Measurements from ENCODE around the gene DNAH14.
"Not testable (repeated sequence)": the region's sequence is repeated elsewhere in the genome, so short reads cannot be mapped to it uniquely, and the experiment has no call there.

The DNAH14 gene

GRCh38 chr1:225368036-225368552 is 438.6 kb downstream of the DNAH14 start:
- FAIRE-seq (no peak), DNase-seq (ENCODE audit: insufficient read length, low spot score) (no peak)
- TF ChIP-seq POU2F2 (IDR thresholded peaks at IDR 0.05; ENCODE audit: low read depth, low read length): no peak
- TF ChIP-seq TAF1 (IDR thresholded peaks at IDR 0.05; ENCODE audit: low read depth, low read length): no peak
- TF ChIP-seq POLR2A (IDR thresholded peaks at IDR 0.05; ENCODE audit: low read depth, low read length): no peak
- TF ChIP-seq PAX5 (IDR thresholded peaks at IDR 0.05; ENCODE audit: insufficient read depth, low read length, severe bottlenecking): no peak
- TF ChIP-seq POLR2AphosphoS5 (IDR thresholded peaks at IDR 0.05; ENCODE audit: low read depth, low read length): no peak
- no peak for TF ChIP-seq SPI1 (IDR thresholded peaks at IDR 0.05; ENCODE audit: low read depth, low read length)

DNA sequence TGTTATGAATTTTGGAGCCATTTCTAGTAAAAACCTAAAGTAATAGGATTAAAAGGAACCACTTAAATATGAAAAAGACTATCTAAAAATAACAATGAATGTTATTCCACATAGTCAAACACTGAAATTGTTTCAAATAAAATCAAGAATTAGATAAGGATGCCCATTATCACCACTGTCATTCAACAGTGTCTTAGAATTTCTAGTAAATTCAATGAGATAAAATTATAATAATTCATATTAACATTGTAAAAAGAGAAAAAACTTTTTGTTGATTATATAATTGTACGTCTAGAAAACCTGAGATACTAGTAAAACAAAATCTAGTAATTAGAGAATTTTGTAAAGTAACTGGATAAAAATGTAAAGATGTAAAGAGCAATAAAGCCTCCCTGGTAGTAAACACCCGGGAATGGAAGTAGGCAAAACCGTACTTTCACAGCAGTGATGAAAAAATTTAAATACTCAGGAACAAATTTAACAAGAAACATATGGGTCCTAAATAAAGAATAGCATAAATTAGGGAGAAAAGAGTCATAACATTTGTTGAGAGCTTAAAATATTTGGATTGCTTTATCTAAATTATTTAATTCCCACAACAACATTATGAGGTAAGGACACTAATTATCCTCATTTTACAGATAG is 442.0 kb downstream of the DNAH14 start:
- TF ChIP-seq POU2F2 (IDR thresholded peaks at IDR 0.05; ENCODE audit: low read depth, low read length): no peak
- no peak for TF ChIP-seq PAX5 (IDR thresholded peaks at IDR 0.05; ENCODE audit: insufficient read depth, low read length, severe bottlenecking)
- DNase-seq (ENCODE audit: insufficient read length, low spot score): no peak
- no peak for FAIRE-seq

GRCh38 chr1:225373155-225373554 is 443.7 kb downstream of the DNAH14 start:
- no peak for TF ChIP-seq TAF1 (IDR thresholded peaks at IDR 0.05; ENCODE audit: low read depth, low read length)
- TF ChIP-seq SPI1 (IDR thresholded peaks at IDR 0.05; ENCODE audit: low read depth, low read length): no peak
- TF ChIP-seq POLR2AphosphoS5 (IDR thresholded peaks at IDR 0.05; ENCODE audit: low read depth, low read length): no peak
- TF ChIP-seq POU2F2 (IDR thresholded peaks at IDR 0.05; ENCODE audit: low read depth, low read length): no peak
- no peak for DNase-seq (ENCODE audit: insufficient read length, low spot score)
- no peak for FAIRE-seq

GRCh38 chr1:225374996-225375395 is 445.5 kb downstream of the DNAH14 start:
- no peak for DNase-seq (ENCODE audit: insufficient read length, low spot score)
- TF ChIP-seq TAF1 (IDR thresholded peaks at IDR 0.05; ENCODE audit: low read depth, low read length) (no peak), POLR2A (IDR thresholded peaks at IDR 0.05; ENCODE audit: low read depth, low read length) (no peak), PAX5 (IDR thresholded peaks at IDR 0.05; ENCODE audit: insufficient read depth, low read length, severe bottlenecking) (no peak), POU2F2 (IDR thresholded peaks at IDR 0.05; ENCODE audit: low read depth, low read length) (no peak), SPI1 (IDR thresholded peaks at IDR 0.05; ENCODE audit: low read depth, low read length) (no peak), POLR2AphosphoS5 (IDR thresholded peaks at IDR 0.05; ENCODE audit: low read depth, low read length) (no peak)
- FAIRE-seq: no peak

GRCh38 chr1:225378880-225379279 is 449.4 kb downstream of the DNAH14 start:
- DNase-seq (ENCODE audit: insufficient read length, low spot score): no peak
- FAIRE-seq: no peak
- TF ChIP-seq PAX5 (IDR thresholded peaks at IDR 0.05; ENCODE audit: insufficient read depth, low read length, severe bottlenecking) (no peak), SPI1 (IDR thresholded peaks at IDR 0.05; ENCODE audit: low read depth, low read length) (no peak), POU2F2 (IDR thresholded peaks at IDR 0.05; ENCODE audit: low read depth, low read length) (no peak), TAF1 (IDR thresholded peaks at IDR 0.05; ENCODE audit: low read depth, low read length) (no peak), POLR2A (IDR thresholded peaks at IDR 0.05; ENCODE audit: low read depth, low read length) (no peak), POLR2AphosphoS5 (IDR thresholded peaks at IDR 0.05; ENCODE audit: low read depth, low read length) (no peak)

DNA sequence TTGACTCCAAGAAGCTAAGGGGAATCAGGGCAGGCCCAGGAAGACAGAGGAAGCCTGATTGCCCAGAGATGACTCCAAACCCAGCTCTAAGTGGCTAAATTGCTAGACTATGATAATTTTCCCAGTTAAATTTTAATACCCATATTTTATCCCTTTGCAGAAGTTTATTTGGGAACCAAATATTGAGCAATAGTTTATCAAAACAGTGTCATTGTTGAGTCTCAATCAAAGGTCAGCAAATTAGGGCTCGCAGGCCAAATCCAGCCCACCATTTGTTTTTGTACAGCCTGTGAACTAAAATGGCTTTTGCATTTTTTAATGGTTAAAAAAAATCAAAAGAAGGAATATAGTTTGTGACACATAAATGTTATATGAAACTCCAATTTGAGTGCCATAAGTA is 451.2 kb downstream of the DNAH14 start:
- FAIRE-seq: no peak
- DNase-seq (ENCODE audit: insufficient read length, low spot score): no peak
- no peak for TF ChIP-seq POLR2AphosphoS5 (IDR thresholded peaks at IDR 0.05; ENCODE audit: low read depth, low read length)
- TF ChIP-seq POU2F2 (IDR thresholded peaks at IDR 0.05; ENCODE audit: low read depth, low read length): no peak

- not testable (repeated sequence) for FAIRE-seq
Measured at GRCh38 chr1:225386860-225387259, 457.4 kb downstream of the DNAH14 start.

GRCh38 chr1:225388372-225388771 is 458.9 kb downstream of the DNAH14 start:
- no peak for FAIRE-seq
- DNase-seq (ENCODE audit: insufficient read length, low spot score): no peak
- TF ChIP-seq TAF1 (IDR thresholded peaks at IDR 0.05; ENCODE audit: low read depth, low read length) (no peak), PAX5 (IDR thresholded peaks at IDR 0.05; ENCODE audit: insufficient read depth, low read length, severe bottlenecking) (no peak), POLR2A (IDR thresholded peaks at IDR 0.05; ENCODE audit: low read depth, low read length) (no peak), POU2F2 (IDR thresholded peaks at IDR 0.05; ENCODE audit: low read depth, low read length) (no peak), SPI1 (IDR thresholded peaks at IDR 0.05; ENCODE audit: low read depth, low read length) (no peak), POLR2AphosphoS5 (IDR thresholded peaks at IDR 0.05; ENCODE audit: low read depth, low read length) (no peak)

More at GRCh38 chr1:225386860-225387259, 457.4 kb downstream of the DNAH14 start:
- not testable (repeated sequence) for DNase-seq (ENCODE audit: insufficient read length, low spot score)

GRCh38 chr1:225389843-225390242 is 460.4 kb downstream of the DNAH14 start:
- TF ChIP-seq TAF1 (IDR thresholded peaks at IDR 0.05; ENCODE audit: low read depth, low read length) (no peak), SPI1 (IDR thresholded peaks at IDR 0.05; ENCODE audit: low read depth, low read length) (no peak), POLR2A (IDR thresholded peaks at IDR 0.05; ENCODE audit: low read depth, low read length) (no peak), POLR2AphosphoS5 (IDR thresholded peaks at IDR 0.05; ENCODE audit: low read depth, low read length) (no peak), PAX5 (IDR thresholded peaks at IDR 0.05; ENCODE audit: insufficient read depth, low read length, severe bottlenecking) (no peak), POU2F2 (IDR thresholded peaks at IDR 0.05; ENCODE audit: low read depth, low read length) (no peak)
- no peak for FAIRE-seq

DNA sequence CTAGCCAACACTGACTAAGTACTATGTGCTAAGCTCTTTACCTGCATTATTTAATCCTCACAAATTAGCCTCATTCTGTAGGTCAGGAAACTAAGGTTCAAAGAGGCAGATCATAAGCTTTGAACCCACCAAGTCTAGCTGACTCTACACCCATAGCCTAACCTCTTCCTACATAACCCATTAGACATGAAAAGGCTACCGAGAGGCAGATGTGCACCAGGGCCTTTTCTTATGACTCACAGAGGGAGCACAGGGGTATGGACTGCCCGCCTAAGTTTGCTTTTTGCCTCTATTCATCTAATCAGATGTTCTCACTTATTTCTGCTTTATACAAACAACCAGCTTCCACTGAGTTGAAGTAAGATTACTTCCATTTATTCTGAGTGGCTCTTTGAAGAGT is 466.9 kb downstream of the DNAH14 start:
- TF ChIP-seq POU2F2 (IDR thresholded peaks at IDR 0.05; ENCODE audit: low read depth, low read length) (no peak), TAF1 (IDR thresholded peaks at IDR 0.05; ENCODE audit: low read depth, low read length) (no peak), POLR2A (IDR thresholded peaks at IDR 0.05; ENCODE audit: low read depth, low read length) (no peak), PAX5 (IDR thresholded peaks at IDR 0.05; ENCODE audit: insufficient read depth, low read length, severe bottlenecking) (no peak), POLR2AphosphoS5 (IDR thresholded peaks at IDR 0.05; ENCODE audit: low read depth, low read length) (no peak), SPI1 (IDR thresholded peaks at IDR 0.05; ENCODE audit: low read depth, low read length) (no peak)
- DNase-seq (ENCODE audit: insufficient read length, low spot score): no peak
- no peak for FAIRE-seq

More at GRCh38 chr1:225389843-225390242, 460.4 kb downstream of the DNAH14 start:
- no peak for DNase-seq (ENCODE audit: insufficient read length, low spot score)
